Activated T-cell treated with anti-CD3 and anti-CD28 coated beads, Interleukin-2, amount 50 U/mL, for 4 hours (primary cell): ENCODE data around the gene PCDHGA1. TPM values are rescaled to one million over a fixed set of nuclear protein-coding genes. Genes with fewer than 3 reads are reported as not detected.
A peak's percentile ranks its signal among the peaks of the same experiment; 100 is the strongest.
"Not testable (repeated sequence)": the region's sequence is repeated elsewhere in the genome, so short reads cannot be mapped to it uniquely, and the experiment has no call there.

Experiments
- ATAC-seq, 2 donors: fragments of 200-7000 bp; cut with Tn5 transposase; one replicate each; pipeline ENCODE4 v1.10.0; 2021
- DNase-seq: peaks from one replicate; pipeline ENCODE4 v3.0.0-alpha.2; 2020
- H3K27me3 Mint-ChIP-seq: one replicate; pipeline ENCODE4 v1.8.0; 2021; ENCODE audit warnings: low read depth, mixed read lengths
- H3K36me3 Mint-ChIP-seq: one replicate; pipeline ENCODE4 v1.8.0; 2022; ENCODE audit warnings: mixed read lengths; ENCODE audit not compliant: insufficient read depth
- H3K4me1 Mint-ChIP-seq: one replicate; pipeline ENCODE4 v1.8.0; 2021; ENCODE audit warnings: low read depth, mixed read lengths
- H3K4me3 Mint-ChIP-seq: one replicate; pipeline ENCODE4 v1.8.0; 2021; ENCODE audit warnings: mild to moderate bottlenecking, moderate library complexity, mixed read lengths
- H3K9me3 Mint-ChIP-seq: one replicate; pipeline ENCODE4 v1.8.0; 2021; ENCODE audit warnings: mixed read lengths
- total RNA-seq, 3 donors: library from RNA; stranded (reverse); gene quantifications; one replicate each; pipeline ENCODE4 v1.2.1, GENCODE V29; 2021

Gene PCDHGA1
- total RNA-seq, 3 donors from 2014 or later = 0.05 to 0.11 (median 0.11) TPM

DNA sequence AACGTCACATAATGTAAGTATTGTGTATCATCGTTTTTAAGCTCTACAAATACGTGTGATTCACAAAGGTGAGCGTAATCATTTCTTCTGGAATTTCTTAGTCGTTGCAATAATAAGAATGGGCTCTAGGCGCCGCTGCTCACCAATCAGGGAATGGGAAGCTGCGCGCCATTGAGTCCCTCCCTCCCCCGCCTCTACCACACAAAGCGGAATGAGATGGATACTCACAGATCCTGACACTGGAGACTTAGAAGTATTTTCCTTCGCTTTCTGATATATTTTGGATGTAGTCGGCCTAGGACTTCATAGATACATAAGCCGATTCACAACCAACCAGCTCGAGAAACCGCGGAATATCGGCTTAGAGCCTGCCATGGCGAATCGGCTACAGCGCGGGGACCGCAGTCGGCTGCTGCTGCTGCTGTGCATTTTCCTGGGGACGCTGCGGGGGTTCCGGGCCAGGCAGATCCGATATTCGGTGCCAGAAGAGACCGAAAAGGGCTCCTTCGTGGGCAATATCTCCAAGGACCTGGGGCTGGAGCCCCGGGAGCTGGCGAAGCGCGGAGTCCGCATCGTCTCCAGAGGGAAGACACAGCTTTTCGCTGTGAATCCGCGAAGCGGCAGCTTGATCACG is 90.7 kb downstream of the PCDHGA1 start, which contains the start of gene PCDHGA11:
PCDHGA11 (plus strand) TSS at position 197 of the 634 bp plus-strand sequence; CDS start at position 374, 177 bp downstream.
- Mint-ChIP-seq H3K4me3 (peak within 1 kb of the TSS; percentile 71), H3K9me3 (peaks cover 31% of the 10 kb centered on the region), H3K36me3 (peaks cover 14% of the 10 kb centered on the region), H3K27me3 (peaks cover 77% of the 10 kb centered on the region), H3K4me1 (peaks cover 4% of the 10 kb centered on the region)
- ATAC-seq (peak; percentile 50 to 54), DNase-seq (no peak)

DNA sequence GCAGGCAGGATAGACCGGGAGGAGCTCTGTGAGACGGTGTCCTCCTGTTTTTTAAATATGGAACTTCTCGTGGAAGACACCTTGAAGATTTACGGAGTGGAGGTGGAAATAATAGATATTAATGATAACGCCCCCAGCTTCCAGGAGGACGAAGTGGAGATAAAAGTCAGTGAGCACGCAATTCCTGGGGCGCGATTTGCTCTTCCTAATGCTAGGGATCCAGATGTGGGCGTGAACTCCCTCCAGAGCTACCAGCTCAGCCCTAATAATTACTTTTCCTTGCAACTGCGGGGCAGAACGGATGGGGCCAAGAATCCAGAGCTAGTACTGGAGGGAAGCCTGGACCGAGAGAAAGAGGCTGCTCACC is 91.2 kb downstream of the PCDHGA1 start:
- Mint-ChIP-seq H3K4me3 (peak overlapping the region; percentile 71), H3K27me3 (peaks cover 78% of the 10 kb centered on the region), H3K4me1 (peaks cover 4% of the 10 kb centered on the region), H3K36me3 (peaks cover 14% of the 10 kb centered on the region), H3K9me3 (peaks cover 31% of the 10 kb centered on the region)
- ATAC-seq (no peak), DNase-seq (no peak)

DNA sequence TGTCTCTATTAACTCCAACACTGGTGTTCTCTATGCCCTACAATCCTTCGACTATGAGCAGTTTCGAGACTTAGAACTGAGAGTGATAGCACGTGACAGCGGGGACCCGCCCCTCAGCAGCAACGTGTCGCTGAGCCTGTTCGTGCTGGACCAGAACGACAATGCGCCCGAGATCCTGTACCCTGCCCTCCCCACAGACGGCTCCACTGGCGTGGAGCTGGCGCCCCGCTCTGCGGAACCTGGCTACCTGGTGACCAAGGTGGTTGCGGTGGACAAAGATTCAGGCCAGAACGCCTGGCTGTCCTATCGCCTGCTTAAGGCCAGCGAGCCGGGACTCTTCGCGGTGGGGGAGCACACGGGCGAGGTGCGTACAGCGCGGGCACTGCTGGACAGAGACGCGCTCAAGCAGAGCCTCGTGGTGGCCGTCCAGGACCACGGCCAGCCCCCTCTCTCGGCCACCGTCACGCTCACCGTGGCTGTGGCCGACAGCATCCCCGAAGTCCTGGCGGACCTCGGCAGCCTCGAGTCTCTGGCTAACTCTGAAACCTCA is 92.5 kb downstream of the PCDHGA1 start:
- peaks cover 33% of the 10 kb centered on the region for H3K9me3 Mint-ChIP-seq
- peaks cover 79% of the 10 kb centered on the region for H3K27me3 Mint-ChIP-seq
- H3K4me1 Mint-ChIP-seq = peaks cover 3% of the 10 kb centered on the region
- H3K4me3 Mint-ChIP-seq = no peak overlapping the region
- no peak for ATAC-seq
- peaks cover 13% of the 10 kb centered on the region for H3K36me3 Mint-ChIP-seq
- DNase-seq = no peak

DNA sequence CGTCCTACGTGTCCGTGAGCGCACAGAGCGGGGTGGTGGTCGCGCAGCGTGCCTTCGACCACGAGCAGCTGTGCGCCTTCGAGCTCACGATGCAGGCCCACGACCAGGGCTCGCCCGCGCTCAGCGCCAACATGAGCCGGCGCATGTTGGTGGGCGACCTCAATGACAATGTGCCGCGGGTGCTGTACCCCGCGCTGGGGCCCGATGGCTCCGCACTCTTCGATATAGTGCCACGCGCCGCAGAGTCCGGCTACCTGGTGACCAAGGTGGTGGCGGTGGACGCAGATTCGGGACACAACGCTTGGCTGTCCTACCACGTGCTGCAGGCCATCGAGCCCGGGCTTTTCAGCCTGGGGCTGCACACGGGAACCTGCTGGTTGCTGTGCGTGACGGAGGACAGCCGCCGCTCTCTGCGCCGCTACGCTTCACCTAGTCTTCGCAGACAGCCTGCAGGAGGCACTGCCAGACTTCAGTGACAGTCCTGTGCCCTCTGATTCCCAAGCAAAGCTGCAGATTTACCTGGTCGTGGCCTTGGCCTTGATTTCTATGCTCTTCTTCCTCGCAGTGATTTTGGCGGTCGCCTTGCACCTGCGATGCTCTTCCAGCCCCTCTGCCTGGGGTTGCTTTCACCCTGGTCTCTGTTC is 97.6 kb downstream of the PCDHGA1 start:
- H3K36me3 Mint-ChIP-seq = peaks cover 2% of the 10 kb centered on the region
- peaks cover 32% of the 10 kb centered on the region for H3K9me3 Mint-ChIP-seq
- ATAC-seq = no peak
- H3K27me3 Mint-ChIP-seq = peaks cover 74% of the 10 kb centered on the region
- H3K4me1 Mint-ChIP-seq = peaks cover 7% of the 10 kb centered on the region
- no peak overlapping the region for H3K4me3 Mint-ChIP-seq
- DNase-seq = no peak

DNA sequence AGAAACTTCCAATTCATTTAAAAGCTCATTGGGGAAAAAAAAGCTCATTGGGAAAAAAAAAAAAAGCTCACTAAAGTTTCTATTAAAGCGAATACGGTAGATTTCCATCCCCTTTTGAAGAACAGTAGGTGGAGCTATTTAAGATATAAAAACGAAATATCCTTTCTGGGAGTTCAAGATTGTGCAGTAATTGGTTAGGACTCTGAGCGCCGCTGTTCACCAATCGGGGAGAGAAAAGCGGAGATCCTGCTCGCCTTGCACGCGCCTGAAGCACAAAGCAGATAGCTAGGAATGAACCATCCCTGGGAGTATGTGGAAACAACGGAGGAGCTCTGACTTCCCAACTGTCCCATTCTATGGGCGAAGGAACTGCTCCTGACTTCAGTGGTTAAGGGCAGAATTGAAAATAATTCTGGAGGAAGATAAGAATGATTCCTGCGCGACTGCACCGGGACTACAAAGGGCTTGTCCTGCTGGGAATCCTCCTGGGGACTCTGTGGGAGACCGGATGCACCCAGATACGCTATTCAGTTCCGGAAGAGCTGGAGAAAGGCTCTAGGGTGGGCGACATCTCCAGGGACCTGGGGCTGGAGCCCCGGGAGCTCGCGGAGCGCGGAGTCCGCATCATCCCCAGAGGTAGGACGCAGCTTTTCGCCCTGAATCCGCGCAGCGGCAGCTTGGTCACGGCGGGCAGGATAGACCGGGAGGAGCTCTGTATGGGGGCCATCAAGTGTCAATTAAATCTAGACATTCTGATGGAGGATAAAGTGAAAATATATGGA is 100.2 kb downstream of the PCDHGA1 start, which contains the start of gene PCDHGA12:
PCDHGA12 (plus strand) TSS at position 176 of the 782 bp plus-strand sequence; CDS start at position 429, 253 bp downstream.
- ATAC-seq = peak in 1 of 2 donors; percentile 70
- Mint-ChIP-seq H3K27me3 (peaks cover 77% of the 10 kb centered on the region), H3K4me3 (peak within 1 kb of the TSS; percentile 72), H3K9me3 (peaks cover 38% of the 10 kb centered on the region), H3K4me1 (peaks cover 7% of the 10 kb centered on the region), H3K36me3 (peaks cover 2% of the 10 kb centered on the region)
- DNase-seq = no peak

DNA sequence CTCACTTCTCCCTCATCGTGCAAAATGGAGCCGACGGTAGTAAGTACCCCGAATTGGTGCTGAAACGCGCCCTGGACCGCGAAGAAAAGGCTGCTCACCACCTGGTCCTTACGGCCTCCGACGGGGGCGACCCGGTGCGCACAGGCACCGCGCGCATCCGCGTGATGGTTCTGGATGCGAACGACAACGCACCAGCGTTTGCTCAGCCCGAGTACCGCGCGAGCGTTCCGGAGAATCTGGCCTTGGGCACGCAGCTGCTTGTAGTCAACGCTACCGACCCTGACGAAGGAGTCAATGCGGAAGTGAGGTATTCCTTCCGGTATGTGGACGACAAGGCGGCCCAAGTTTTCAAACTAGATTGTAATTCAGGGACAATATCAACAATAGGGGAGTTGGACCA is 101.0 kb downstream of the PCDHGA1 start:
- DNase-seq = no peak
- peaks cover 72% of the 10 kb centered on the region for H3K27me3 Mint-ChIP-seq
- ATAC-seq = peak in 1 of 2 donors; percentile 28
- H3K36me3 Mint-ChIP-seq = peaks cover 2% of the 10 kb centered on the region
- peaks cover 7% of the 10 kb centered on the region for H3K4me1 Mint-ChIP-seq
- peak overlapping the region; percentile 72 for H3K4me3 Mint-ChIP-seq
- H3K9me3 Mint-ChIP-seq = peaks cover 38% of the 10 kb centered on the region

DNA sequence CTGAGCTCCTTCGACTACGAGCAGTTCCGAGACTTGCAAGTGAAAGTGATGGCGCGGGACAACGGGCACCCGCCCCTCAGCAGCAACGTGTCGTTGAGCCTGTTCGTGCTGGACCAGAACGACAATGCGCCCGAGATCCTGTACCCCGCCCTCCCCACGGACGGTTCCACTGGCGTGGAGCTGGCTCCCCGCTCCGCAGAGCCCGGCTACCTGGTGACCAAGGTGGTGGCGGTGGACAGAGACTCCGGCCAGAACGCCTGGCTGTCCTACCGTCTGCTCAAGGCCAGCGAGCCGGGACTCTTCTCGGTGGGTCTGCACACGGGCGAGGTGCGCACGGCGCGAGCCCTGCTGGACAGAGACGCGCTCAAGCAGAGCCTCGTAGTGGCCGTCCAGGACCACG is 102.0 kb downstream of the PCDHGA1 start:
- not testable (repeated sequence) for ATAC-seq, H3K36me3 Mint-ChIP-seq, H3K4me1 Mint-ChIP-seq, DNase-seq
- peaks cover 35% of the 10 kb centered on the region for H3K9me3 Mint-ChIP-seq
- H3K27me3 Mint-ChIP-seq = peaks cover 62% of the 10 kb centered on the region
- H3K4me3 Mint-ChIP-seq = peak overlapping the region; percentile 13

DNA sequence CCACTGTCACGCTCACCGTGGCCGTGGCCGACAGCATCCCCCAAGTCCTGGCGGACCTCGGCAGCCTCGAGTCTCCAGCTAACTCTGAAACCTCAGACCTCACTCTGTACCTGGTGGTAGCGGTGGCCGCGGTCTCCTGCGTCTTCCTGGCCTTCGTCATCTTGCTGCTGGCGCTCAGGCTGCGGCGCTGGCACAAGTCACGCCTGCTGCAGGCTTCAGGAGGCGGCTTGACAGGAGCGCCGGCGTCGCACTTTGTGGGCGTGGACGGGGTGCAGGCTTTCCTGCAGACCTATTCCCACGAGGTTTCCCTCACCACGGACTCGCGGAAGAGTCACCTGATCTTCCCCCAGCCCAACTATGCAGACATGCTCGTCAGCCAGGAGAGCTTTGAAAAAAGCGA is 102.4 kb downstream of the PCDHGA1 start:
- not testable (repeated sequence) for ATAC-seq, H3K36me3 Mint-ChIP-seq, H3K4me3 Mint-ChIP-seq, H3K4me1 Mint-ChIP-seq, DNase-seq
- peaks cover 35% of the 10 kb centered on the region for H3K9me3 Mint-ChIP-seq
- peaks cover 60% of the 10 kb centered on the region for H3K27me3 Mint-ChIP-seq

DNA sequence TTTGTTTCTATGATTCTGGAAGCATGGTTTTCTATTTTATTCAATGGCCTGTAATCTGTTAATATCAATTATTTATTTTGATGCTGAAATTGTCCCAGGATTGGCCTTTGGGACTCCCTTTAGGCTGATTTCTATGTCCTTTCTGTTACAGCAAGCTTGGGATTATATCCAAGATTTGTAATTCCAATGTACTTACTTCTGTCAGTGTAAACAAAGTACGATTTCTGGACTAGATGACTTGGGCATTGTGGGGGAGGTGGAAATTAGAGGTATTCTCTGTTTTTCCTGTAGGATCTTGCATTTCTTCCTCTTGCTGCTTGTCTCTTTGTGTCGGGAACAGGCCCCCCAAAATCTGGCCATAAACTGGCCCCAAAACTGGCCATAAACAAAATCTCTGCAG is 103.7 kb downstream of the PCDHGA1 start:
- no peak for DNase-seq

DNA sequence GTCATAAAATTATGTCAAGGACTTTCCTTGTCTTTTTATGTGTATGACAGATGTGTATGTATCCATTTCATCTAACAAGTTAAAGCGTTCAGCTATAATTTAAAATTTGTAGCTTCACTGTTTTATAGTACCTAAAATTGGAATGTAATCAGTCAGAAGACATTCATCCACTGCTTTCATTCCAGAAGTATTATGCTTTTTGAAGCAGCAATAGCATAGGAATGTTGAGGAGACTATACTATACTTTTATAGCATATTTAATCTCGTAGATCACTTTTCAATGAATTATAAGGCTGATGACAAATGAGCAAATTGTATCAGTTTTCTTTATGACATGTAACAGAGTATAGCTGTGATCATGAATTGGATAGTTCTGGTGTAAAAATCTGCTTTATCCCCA is 106.9 kb downstream of the PCDHGA1 start:
- Mint-ChIP-seq H3K9me3 (peaks cover 13% of the 10 kb centered on the region), H3K4me1 (no peaks in the 10 kb centered on the region), H3K27me3 (peaks cover 42% of the 10 kb centered on the region), H3K36me3 (no peaks in the 10 kb centered on the region), H3K4me3 (no peak overlapping the region)
- DNase-seq = no peak
- no peak for ATAC-seq

More for the DNA sequence above, 103.7 kb downstream of the PCDHGA1 start:
- Mint-ChIP-seq H3K36me3 (peaks cover 2% of the 10 kb centered on the region), H3K4me1 (peaks cover 7% of the 10 kb centered on the region), H3K27me3 (peaks cover 52% of the 10 kb centered on the region), H3K4me3 (no peak overlapping the region), H3K9me3 (peaks cover 29% of the 10 kb centered on the region)
- ATAC-seq = no peak

DNA sequence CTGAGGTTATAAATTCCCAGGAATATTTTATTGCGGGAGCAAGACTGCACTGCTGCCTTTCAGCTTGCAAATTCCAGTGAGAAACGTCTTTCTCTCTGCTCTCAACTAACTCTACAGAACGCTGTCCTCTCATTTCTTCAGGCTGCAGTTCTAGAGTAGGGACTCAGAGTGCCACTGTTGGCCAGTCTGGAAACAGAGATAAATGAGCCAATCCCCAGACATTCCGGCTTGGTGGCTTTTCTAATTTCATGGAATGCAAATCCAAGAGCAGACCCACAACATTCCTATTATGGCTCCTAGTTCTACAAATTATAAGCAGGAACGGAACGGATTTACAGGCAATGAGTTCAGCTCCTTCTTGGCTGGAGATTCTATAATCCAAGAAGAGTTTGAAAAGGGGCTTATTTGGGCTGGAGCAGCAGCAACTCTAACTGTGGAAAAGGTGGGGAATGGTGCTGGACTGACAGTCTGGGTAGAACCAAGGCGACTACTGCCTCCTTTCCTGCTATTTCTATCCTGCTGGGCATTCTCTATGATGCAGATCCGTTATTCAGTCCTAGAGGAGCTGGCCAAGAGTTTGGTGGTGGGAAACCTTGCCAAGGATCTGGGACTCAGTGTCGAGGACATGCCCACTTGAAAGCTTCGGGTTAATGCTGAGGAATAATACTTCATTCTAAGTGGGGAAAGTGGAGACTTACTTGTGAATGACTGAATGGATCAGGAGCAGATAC is 109.3 kb downstream of the PCDHGA1 start:
- no peak for ATAC-seq
- H3K36me3 Mint-ChIP-seq = no peaks in the 10 kb centered on the region

DNA sequence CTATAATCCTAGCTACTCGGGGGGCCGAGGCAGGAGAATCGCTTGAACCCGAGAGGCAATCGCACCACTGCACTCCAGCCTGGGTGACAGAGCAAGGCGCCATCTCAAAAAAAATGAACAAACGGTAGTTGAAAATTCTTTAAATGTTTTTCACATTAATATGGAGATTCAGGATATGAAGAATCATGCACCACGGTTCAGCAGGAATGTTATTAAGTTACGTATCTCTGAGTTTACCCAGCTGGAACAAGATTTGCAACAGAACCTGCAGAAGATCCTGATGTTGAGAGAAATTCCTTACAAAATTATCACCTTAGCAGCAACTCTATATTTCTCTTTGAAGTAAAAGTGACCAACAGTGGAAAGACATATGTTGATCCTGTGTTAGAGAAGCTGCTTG is 110.0 kb downstream of the PCDHGA1 start:
- DNase-seq (no peak), ATAC-seq (no peak)
- Mint-ChIP-seq H3K27me3 (peaks cover 33% of the 10 kb centered on the region), H3K4me3 (no peak overlapping the region), H3K9me3 (peaks cover 3% of the 10 kb centered on the region), H3K4me1 (no peaks in the 10 kb centered on the region), H3K36me3 (no peaks in the 10 kb centered on the region)

More for the DNA sequence above, 109.3 kb downstream of the PCDHGA1 start:
- no peak for DNase-seq
- no peaks in the 10 kb centered on the region for H3K4me1 Mint-ChIP-seq
- peaks cover 7% of the 10 kb centered on the region for H3K9me3 Mint-ChIP-seq
- H3K27me3 Mint-ChIP-seq = peaks cover 30% of the 10 kb centered on the region
- no peak overlapping the region for H3K4me3 Mint-ChIP-seq

DNA sequence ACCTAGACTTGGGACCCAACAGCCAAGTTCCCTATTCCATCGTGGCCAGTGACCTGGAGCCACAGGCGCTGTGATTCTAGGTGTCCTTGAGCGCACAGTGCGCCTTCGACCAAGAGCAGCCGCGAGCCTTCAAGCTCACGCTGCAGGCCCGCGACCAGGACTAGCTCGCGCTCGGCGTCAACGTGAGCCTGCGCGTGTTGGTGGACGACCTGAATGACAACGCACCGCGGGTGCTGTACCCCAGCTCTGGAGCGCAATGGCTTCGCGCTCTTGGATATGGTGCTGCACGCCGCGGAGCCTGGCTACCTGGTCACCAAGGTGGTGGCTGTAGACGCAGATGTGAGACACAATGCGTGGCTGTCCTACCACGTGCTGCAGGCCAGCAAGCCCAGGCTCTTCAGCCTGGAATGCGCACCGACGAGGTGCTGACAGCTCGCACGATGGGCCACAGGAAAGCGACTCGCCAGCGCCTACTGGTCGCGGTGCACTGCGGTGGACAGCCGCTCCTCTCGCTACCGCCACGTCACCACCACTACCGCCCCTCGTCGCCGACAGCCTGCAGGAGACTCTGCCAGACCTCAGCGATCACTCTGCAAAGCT is 111.4 kb downstream of the PCDHGA1 start:
- DNase-seq = no peak
- Mint-ChIP-seq H3K9me3 (peaks cover 3% of the 10 kb centered on the region), H3K27me3 (peaks cover 37% of the 10 kb centered on the region), H3K4me3 (no peak overlapping the region), H3K36me3 (no peaks in the 10 kb centered on the region), H3K4me1 (no peaks in the 10 kb centered on the region)
- ATAC-seq = no peak
